B cell (primary cell): ENCODE data around the gene ACSM3. TPM values are rescaled to one million over a fixed set of nuclear protein-coding genes. Genes with fewer than 3 reads are reported as not detected.

Experiments used
- ATAC-seq: fragments of 200-7000 bp; cut with Tn5 transposase; one replicate; pipeline ENCODE4 v1.10.0; 2021; ENCODE audit warnings: low read depth, mild to moderate bottlenecking, moderate number of reproducible peaks, moderate library complexity
- CTCF ChIA-PET: fragments of 350-600 bp; sonication (Branson Sonifier 250); formaldehyde crosslinking; loops from one replicate; lab custom pipeline; 2021; ENCODE audit warnings: antibody characterized with exemption, inconsistent platforms; lab: Charles Lee
- POLR2A ChIA-PET: fragments of 350-600 bp; sonication (Branson Sonifier 250); formaldehyde crosslinking; loops from one replicate; lab custom pipeline; 2021; ENCODE audit warnings: antibody characterized with exemption; lab: Charles Lee
- DNase-seq: peaks from one replicate; pipeline ENCODE4 v3.0.0; 2013
- H2AFZ ChIP-seq: 2 replicates; pipeline ENCODE4 v1.6.1; 2012; ENCODE audit warnings: mild to moderate bottlenecking, low read depth, low read length; ENCODE audit not compliant: insufficient read depth, poor library complexity, severe bottlenecking
- H3K27ac ChIP-seq, 2 donors: 1 replicate in 1 of 2; 2 replicates in 1 of 2; pipeline ENCODE4 v1.5.1; 2012 to 2013; ENCODE audit warnings: low read length in 2 of 2, mild to moderate bottlenecking in 2 of 2, moderate library complexity in 1 of 2
- H3K27me3 ChIP-seq, 4 experiments: fragments of 200-600 bp in 1 of 4; sonication (generic) in 1 of 4; replicated peaks in 1 of 4; 1 replicate in 2 of 4; 2 replicates in 2 of 4; pipeline versions ENCODE4 v1.6.1 to v1.7.0; 2013 to 2016; ENCODE audit warnings: low read length in 3 of 4, mild to moderate bottlenecking in 2 of 4, mixed read lengths in 1 of 4, moderate library complexity in 1 of 4; ENCODE audit not compliant: insufficient read depth in 4 of 4, control insufficient read depth in 3 of 4; ENCODE audit errors: control extremely low read depth in 1 of 4
- H3K36me3 ChIP-seq, 2 experiments: replicated peaks in 1 of 2; 1 replicate in 1 of 2; 2 replicates in 1 of 2; pipeline versions ENCODE4 v1.6.1 to v1.7.1; 2013; ENCODE audit warnings: low read length in 1 of 2; ENCODE audit not compliant: insufficient read depth in 2 of 2, control insufficient read depth in 1 of 2; ENCODE audit errors: control extremely low read depth in 1 of 2, extremely low read depth in 1 of 2
- H3K4me1 ChIP-seq, 2 donors: fragments of 200-600 bp in 1 of 2; sonication (generic) in 1 of 2; 1 replicate in 1 of 2; 2 replicates in 1 of 2; pipeline versions ENCODE4 v1.5.1 to v1.6.1; 2013 to 2017; ENCODE audit warnings: low read length in 2 of 2; ENCODE audit not compliant: control insufficient read depth in 2 of 2, insufficient read depth in 2 of 2
- H3K4me2 ChIP-seq: replicated peaks from 2 replicates; pipeline ENCODE3; 2012; ENCODE audit warnings: mild to moderate bottlenecking, low read depth, low read length; ENCODE audit not compliant: poor library complexity, severe bottlenecking
- H3K4me3 ChIP-seq, 5 experiments: fragments of 200-600 bp in 1 of 5; sonication (generic) in 1 of 5; 1 replicate in 3 of 5; 2 replicates in 2 of 5; pipeline versions ENCODE4 v1.5.1 to v1.7.0; 2011 to 2016; ENCODE audit warnings: low read length in 4 of 5, mild to moderate bottlenecking in 4 of 5, low read depth in 2 of 5, control low read depth in 1 of 5, moderate library complexity in 1 of 5; ENCODE audit not compliant: insufficient read depth in 1 of 5; ENCODE audit errors: control extremely low read depth in 1 of 5, extremely low read depth in 1 of 5
- H3K79me2 ChIP-seq: fragments of 200-600 bp; sonication (generic); one replicate; pipeline ENCODE4 v1.6.0; 2016; ENCODE audit warnings: low read length; ENCODE audit not compliant: control insufficient read depth, insufficient read depth
- H3K9ac ChIP-seq: fragments of 200-600 bp; sonication (generic); 2 replicates; pipeline ENCODE4 v1.6.1; 2017; ENCODE audit warnings: mild to moderate bottlenecking, low read length, moderate library complexity
- H3K9me3 ChIP-seq, 3 donors: one replicate each; pipeline versions ENCODE4 v1.6.1 to v1.7.1; 2013; ENCODE audit warnings: low read length in 2 of 3; ENCODE audit not compliant: control insufficient read depth in 2 of 3, insufficient read depth in 1 of 3; ENCODE audit errors: control extremely low read depth in 1 of 3
- H4K20me1 ChIP-seq: 2 replicates; pipeline ENCODE4 v1.6.0; 2012; ENCODE audit warnings: mild to moderate bottlenecking, low read length; ENCODE audit not compliant: insufficient read depth, control insufficient read depth, poor library complexity, severe bottlenecking
- H3K27ac Mint-ChIP-seq: one replicate; pipeline ENCODE4 v1.8.0; 2021; ENCODE audit warnings: mixed read lengths
- H3K27me3 Mint-ChIP-seq: one replicate; pipeline ENCODE4 v1.8.0; 2021; ENCODE audit warnings: mixed read lengths
- H3K4me1 Mint-ChIP-seq: one replicate; pipeline ENCODE4 v1.8.0; 2021; ENCODE audit warnings: mixed read lengths
- H3K4me3 Mint-ChIP-seq: one replicate; pipeline ENCODE4 v1.8.0; 2021; ENCODE audit warnings: mixed read lengths
- H3K9me3 Mint-ChIP-seq: one replicate; pipeline ENCODE4 v1.8.0; 2022; ENCODE audit warnings: mixed read lengths; ENCODE audit not compliant: insufficient read depth
- EZH2 ChIP-seq: IDR thresholded peaks from 2 replicates; pipeline ENCODE4 v1.6.1; 2012; ENCODE audit warnings: borderline replicate concordance, low read depth, mild to moderate bottlenecking, moderate library complexity, low read length; ENCODE audit not compliant: insufficient read depth, poor library complexity, severe bottlenecking
- WGBS: methylation state at CpG from one replicate; pipeline ENCODE4 v1.1.5; 2013; ENCODE audit warnings: missing lambda C conversion rate; ENCODE audit not compliant: insufficient coverage; 5-methylcytosine and 5-hydroxymethylcytosine counted together
- intact Hi-C: fragments of 100-400 bp; cut with micrococcal nuclease; formaldehyde crosslinking; loops from one replicate; pipeline ENCODE4 v1.10.0; 2022
- polyA plus RNA-seq: library from polyadenylated mRNA; depleted of rRNA; stranded (reverse); fragments of >200 nt; gene quantifications from 2 replicates; pipeline ENCODE4 v1.2.3, GENCODE V29; 2012
- total RNA-seq, 2 donors: library from RNA; stranded (reverse); fragments of 120-200 nt in 1 of 2; gene quantifications; 1 replicate in 1 of 2; 2 replicates in 1 of 2; pipeline versions ENCODE4 v1.2.3 to v1.2.4, GENCODE V29; 2013 to 2022
- TF ChIP-seq, protein P1 (sequence below): fragments of 200-600 bp; IDR thresholded peaks from one replicate; pipeline ENCODE4 v1.8.0; 2022; ENCODE audit warnings: antibody characterized with exemption, mild to moderate bottlenecking

Gene ACSM3
- total and polyA plus RNA-seq, 2 donors (not counting 1 experiment from before 2014, with no cell fraction given) = 6.3 to 84.2 TPM

DNA sequence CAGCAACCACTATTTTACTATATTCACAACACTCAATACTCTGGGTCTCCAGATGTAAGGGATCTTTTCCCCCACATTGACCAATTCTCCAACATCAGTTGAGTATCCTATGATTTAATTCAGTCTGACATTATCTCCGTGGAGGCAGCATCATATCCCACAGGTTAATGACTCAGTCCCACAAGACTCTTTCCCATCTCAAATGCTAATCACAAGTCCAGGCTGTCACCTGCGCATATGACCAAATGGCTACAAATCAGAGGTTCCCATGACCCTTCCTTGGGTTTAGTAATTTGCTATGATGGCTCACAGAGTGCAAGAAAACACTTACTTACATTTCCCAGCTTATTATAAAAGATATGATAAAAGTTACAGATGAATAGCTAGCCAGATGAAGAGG lies 18.7 kb downstream of the ACSM3 start:
- H3K9me3 ChIP-seq = peaks cover 0 to 5% (median 3%) of the 10 kb centered on the region in 3 donors
- Mint-ChIP-seq H3K27me3 (no peaks in the 10 kb centered on the region), H3K4me3 (no peak overlapping the region), H3K4me1 (no peaks in the 10 kb centered on the region), H3K9me3 (no peaks in the 10 kb centered on the region), H3K27ac (no peak overlapping the region)
- H3K9ac ChIP-seq = no peak overlapping the region
- H2AFZ ChIP-seq = no peak overlapping the region
- H3K36me3 ChIP-seq = peaks cover 0 to 2% of the 10 kb centered on the region in 2 experiments
- 50% methylated on average over 1 of the region's 2 CpGs for WGBS
- TF ChIP-seq, protein P1, sequence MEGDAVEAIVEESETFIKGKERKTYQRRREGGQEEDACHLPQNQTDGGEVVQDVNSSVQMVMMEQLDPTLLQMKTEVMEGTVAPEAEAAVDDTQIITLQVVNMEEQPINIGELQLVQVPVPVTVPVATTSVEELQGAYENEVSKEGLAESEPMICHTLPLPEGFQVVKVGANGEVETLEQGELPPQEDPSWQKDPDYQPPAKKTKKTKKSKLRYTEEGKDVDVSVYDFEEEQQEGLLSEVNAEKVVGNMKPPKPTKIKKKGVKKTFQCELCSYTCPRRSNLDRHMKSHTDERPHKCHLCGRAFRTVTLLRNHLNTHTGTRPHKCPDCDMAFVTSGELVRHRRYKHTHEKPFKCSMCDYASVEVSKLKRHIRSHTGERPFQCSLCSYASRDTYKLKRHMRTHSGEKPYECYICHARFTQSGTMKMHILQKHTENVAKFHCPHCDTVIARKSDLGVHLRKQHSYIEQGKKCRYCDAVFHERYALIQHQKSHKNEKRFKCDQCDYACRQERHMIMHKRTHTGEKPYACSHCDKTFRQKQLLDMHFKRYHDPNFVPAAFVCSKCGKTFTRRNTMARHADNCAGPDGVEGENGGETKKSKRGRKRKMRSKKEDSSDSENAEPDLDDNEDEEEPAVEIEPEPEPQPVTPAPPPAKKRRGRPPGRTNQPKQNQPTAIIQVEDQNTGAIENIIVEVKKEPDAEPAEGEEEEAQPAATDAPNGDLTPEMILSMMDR = no peak
- no peak for TF ChIP-seq EZH2
- intact Hi-C loops = no loop called here
- H3K79me2 ChIP-seq = no peaks in the 10 kb centered on the region
- H3K27ac ChIP-seq = no peak overlapping the region
- no peaks in the 10 kb centered on the region for H3K4me1 ChIP-seq
- no peak for DNase-seq
- POLR2A ChIA-PET = no interaction called here
- CTCF ChIA-PET = no interaction called here
- H3K4me3 ChIP-seq = no peak overlapping the region
- H3K4me2 ChIP-seq = no peak overlapping the region
- ATAC-seq = no peak
- no peaks in the 10 kb centered on the region for H4K20me1 ChIP-seq
- H3K27me3 ChIP-seq = no peaks in the 10 kb centered on the region

DNA sequence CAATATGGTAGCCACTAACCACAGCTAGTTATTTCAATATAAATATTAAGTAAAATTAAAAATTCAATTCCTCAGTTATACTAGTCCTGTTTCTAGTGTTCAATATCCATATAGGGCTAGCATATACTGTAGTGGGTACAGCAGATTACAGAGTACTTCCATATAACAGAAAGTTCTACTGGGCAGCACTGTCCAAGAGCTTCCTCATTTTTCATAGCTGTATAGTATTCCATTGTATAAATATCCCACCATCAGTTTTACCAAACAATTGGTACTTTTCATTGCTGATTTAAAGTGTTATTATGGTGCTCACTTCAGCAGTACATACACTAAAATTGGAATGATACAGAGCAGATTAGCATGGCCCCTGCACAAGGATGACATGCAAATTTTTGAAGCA lies 20.4 kb downstream of the ACSM3 start:
- POLR2A ChIA-PET = no interaction called here
- H3K4me1 ChIP-seq = no peaks in the 10 kb centered on the region
- TF ChIP-seq, protein P1 = no peak
- no peak for TF ChIP-seq EZH2
- no peak for DNase-seq
- no peaks in the 10 kb centered on the region for H3K79me2 ChIP-seq
- CTCF ChIA-PET = no interaction called here
- peaks cover 0 to 5% (median 3%) of the 10 kb centered on the region in 3 donors for H3K9me3 ChIP-seq
- no peaks in the 10 kb centered on the region for H3K9me3 Mint-ChIP-seq
- H3K4me2 ChIP-seq = no peak overlapping the region
- intact Hi-C loops = no loop called here
- no peak overlapping the region for H2AFZ ChIP-seq
- no peak overlapping the region for H3K27ac Mint-ChIP-seq
- H3K4me3 ChIP-seq = no peak overlapping the region
- no peak overlapping the region for H3K9ac ChIP-seq
- no peak overlapping the region for H3K4me3 Mint-ChIP-seq
- ATAC-seq = no peak
- no peak overlapping the region for H3K27ac ChIP-seq
- H3K27me3 Mint-ChIP-seq = no peaks in the 10 kb centered on the region
- no peaks in the 10 kb centered on the region for H3K27me3 ChIP-seq
- peaks cover 0 to 2% of the 10 kb centered on the region in 2 experiments for H3K36me3 ChIP-seq
- H3K4me1 Mint-ChIP-seq = no peaks in the 10 kb centered on the region
- H4K20me1 ChIP-seq = no peaks in the 10 kb centered on the region
